Measurements from ENCODE around the gene ARHGAP5.
"Not testable (repeated sequence)": the region's sequence is repeated elsewhere in the genome, so short reads cannot be mapped to it uniquely, and the experiment has no call there.

The ARHGAP5 gene

GRCh38 chr14:32110548-32110896, 33.4 kb downstream of the ARHGAP5 start:
- in situ Hi-C loops (cut with MboI; ENCODE audit: low sequenced_read_pairs, unreplicated experiment) = no loop called here
- TF ChIP-seq CTCF (IDR thresholded peaks at IDR 0.05; ENCODE audit: borderline replicate concordance, control extremely low read depth, extremely low read depth, insufficient read depth, missing control alignments) = no peak
- DNase-seq (ENCODE audit: low spot score) = no peak

GRCh38 chr14:32121536-32121935, 44.4 kb downstream of the ARHGAP5 start:
- no peak for TF ChIP-seq CTCF (IDR thresholded peaks at IDR 0.05; ENCODE audit: borderline replicate concordance, control extremely low read depth, extremely low read depth, insufficient read depth, missing control alignments)

GRCh38 chr14:32121948-32122347, 44.8 kb downstream of the ARHGAP5 start:
- TF ChIP-seq CTCF (IDR thresholded peaks at IDR 0.05; ENCODE audit: borderline replicate concordance, control extremely low read depth, extremely low read depth, insufficient read depth, missing control alignments) = no peak
- DNase-seq (ENCODE audit: low spot score) = no peak
- in situ Hi-C loops (cut with MboI; ENCODE audit: low sequenced_read_pairs, unreplicated experiment) = no loop called here

More at GRCh38 chr14:32121536-32121935, 44.4 kb downstream of the ARHGAP5 start:
- DNase-seq (ENCODE audit: low spot score) = no peak
- in situ Hi-C loops (cut with MboI; ENCODE audit: low sequenced_read_pairs, unreplicated experiment) = no loop called here

- DNase-seq (ENCODE audit: low spot score); in situ Hi-C loops (cut with MboI; ENCODE audit: low sequenced_read_pairs, unreplicated experiment): not testable (repeated sequence)
These were observed 50.0 kb downstream of the ARHGAP5 start for GRCh38 chr14:32126899-32127730.

- in situ Hi-C loops (cut with MboI; ENCODE audit: low sequenced_read_pairs, unreplicated experiment); DNase-seq (ENCODE audit: low spot score): not testable (repeated sequence)
These were observed 50.9 kb downstream of the ARHGAP5 start for GRCh38 chr14:32127731-32128654.

GRCh38 chr14:32128703-32129102, 51.6 kb downstream of the ARHGAP5 start:
- no peak for TF ChIP-seq CTCF (IDR thresholded peaks at IDR 0.05; ENCODE audit: borderline replicate concordance, control extremely low read depth, extremely low read depth, insufficient read depth, missing control alignments)
- no peak for DNase-seq (ENCODE audit: low spot score)
- in situ Hi-C loops (cut with MboI; ENCODE audit: low sequenced_read_pairs, unreplicated experiment) = no loop called here

GRCh38 chr14:32129124-32129523, 52.0 kb downstream of the ARHGAP5 start:
- TF ChIP-seq CTCF (IDR thresholded peaks at IDR 0.05; ENCODE audit: borderline replicate concordance, control extremely low read depth, extremely low read depth, insufficient read depth, missing control alignments) = no peak
- in situ Hi-C loops (cut with MboI; ENCODE audit: low sequenced_read_pairs, unreplicated experiment) = no loop called here
- DNase-seq (ENCODE audit: low spot score) = no peak

GRCh38 chr14:32131689-32132088, 54.6 kb downstream of the ARHGAP5 start:
- in situ Hi-C loops (cut with MboI; ENCODE audit: low sequenced_read_pairs, unreplicated experiment); DNase-seq (ENCODE audit: low spot score): not testable (repeated sequence)
